HG03135 (cell line): Measurements from ENCODE around the gene OST4.

Experiments used
- ATAC-seq: cut with Tn5 transposase; IDR thresholded peaks from one replicate; pipeline ENCODE4 v1.9.1; 2021; ENCODE audit warnings: mild to moderate bottlenecking, moderate library complexity; ENCODE audit not compliant: unreplicated experiment

OST4 gene

GRCh38 chr2:27093430-27094352 lies 22.2 kb upstream of the OST4 start:
- no peak for ATAC-seq

- ATAC-seq: no peak
These were observed 21.4 kb upstream of the OST4 start for GRCh38 chr2:27092696-27093429.

DNA sequence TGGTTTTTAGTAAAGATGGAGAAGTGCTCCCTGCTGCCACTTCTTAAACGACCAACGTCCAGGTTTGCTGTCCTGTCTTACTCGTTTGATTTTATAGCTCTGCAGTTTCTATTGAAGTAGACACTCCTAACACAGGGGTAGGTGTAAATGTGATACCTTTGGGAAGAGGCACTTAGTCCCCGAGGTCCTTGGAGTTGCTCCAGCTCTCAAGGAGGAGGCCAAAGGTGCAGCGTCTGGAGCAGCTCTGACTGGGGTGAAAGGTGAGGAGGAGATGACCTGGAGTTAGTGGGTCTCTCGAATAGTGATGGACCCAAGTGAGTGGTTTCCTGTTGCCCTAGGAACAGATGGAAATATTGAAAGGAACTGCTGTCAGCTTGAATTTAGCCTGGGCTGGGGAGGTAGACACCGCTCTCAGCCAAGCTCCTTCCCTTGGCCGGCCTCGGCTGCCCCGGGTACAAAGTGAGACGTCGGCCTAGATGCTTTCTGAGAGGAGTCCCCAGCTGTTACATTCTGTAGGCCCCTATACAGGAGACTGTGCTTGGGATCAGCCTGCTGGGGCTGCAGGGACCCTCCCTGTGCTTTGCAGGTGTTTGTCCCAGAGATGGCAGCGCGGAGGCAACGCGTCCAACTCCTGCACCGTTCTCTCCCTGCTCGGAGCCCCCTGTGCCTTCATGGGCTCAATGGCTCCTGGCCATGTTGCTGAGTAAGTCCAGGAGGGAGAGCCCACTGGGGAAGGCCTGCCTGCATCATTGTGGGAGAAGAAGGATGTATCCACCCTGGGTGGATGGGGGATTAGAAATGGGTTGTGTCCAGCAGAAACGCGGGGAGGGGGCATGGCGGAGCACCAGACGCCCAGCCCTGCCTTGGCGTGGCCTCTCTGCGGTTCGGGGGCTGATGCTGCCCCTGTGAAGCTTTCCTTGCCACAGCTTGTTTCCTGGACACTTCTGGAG lies 20.6 kb upstream of the OST4 start:
- ATAC-seq: no peak

- no peak for ATAC-seq
These were observed 17.9 kb upstream of the OST4 start for GRCh38 chr2:27089111-27089954.

DNA sequence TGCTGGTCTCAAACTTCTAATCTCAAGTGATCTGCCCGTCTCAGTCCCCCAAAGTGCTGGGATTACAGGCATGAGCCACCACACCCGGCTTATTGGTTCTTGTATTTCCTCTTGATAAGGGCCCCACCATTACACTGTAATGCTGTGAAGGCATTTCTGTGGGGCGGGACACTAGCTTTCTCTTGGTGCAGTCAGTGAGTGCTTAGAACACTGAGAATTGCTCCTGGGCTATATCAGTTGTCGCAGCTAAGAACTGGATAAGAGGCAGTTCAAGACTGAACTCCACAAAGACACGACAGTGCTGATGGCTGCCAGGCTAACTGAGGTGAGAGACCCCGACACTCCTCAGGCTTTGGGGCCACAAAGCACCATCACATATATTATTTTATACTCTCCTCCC lies 17.2 kb upstream of the OST4 start:
- ATAC-seq: no peak

DNA sequence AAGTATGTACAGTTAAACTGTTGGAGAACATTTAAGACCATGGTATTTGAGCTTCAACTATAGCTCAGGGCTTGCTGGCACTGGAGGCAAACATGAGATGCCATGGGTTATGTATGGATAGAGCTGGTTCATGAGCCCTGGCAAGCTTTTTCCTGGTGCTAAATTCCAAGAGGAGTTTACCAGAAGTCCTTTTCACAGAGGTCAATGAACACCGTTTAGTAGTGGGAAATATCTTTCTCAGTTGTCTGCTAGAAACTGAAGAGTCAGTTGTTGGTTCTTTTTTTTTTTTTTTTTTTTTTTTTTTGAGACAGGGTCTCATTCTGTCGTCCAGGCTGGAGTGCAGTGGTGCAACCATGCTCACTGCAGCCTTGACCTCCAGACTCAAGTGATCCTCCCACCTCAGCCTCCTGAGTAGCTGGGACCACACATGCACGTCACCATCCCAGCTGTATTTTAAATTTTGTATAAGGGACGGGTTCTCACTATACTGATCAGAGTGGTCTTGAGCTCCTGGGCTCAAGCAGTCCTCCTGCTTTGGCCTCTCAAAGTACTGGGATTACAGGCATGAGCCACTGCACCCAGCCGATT lies 16.5 kb upstream of the OST4 start:
- ATAC-seq: no peak

- ATAC-seq: peak; percentile 12
These were observed 15.5 kb upstream of the OST4 start, which contains the start of gene KHK for GRCh38 chr2:27086724-27087593. KHK (plus strand) TSS chr2:27086772; CDS start chr2:27087260, 488 bp downstream.

GRCh38 chr2:27086090-27086723 lies 14.8 kb upstream of the OST4 start:
- ATAC-seq: peak; percentile 74

DNA sequence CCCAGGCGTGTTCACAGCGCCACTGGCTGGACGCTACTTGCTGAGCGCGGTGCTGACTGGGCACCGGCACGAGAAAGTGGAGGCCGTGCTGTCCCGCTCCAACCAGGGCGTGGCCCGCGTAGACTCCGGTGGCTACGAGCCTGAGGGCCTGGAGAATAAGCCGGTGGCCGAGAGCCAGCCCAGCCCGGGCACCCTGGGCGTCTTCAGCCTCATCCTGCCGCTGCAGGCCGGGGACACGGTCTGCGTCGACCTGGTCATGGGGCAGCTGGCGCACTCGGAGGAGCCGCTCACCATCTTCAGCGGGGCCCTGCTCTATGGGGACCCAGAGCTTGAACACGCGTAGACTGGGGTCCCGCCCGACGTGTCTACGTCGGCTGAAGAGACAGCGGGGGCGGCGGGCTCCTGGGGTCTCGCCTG lies 14.2 kb upstream of the OST4 start:
- ATAC-seq: peak; percentile 4

GRCh38 chr2:27085062-27085672 lies 13.7 kb upstream of the OST4 start:
- no peak for ATAC-seq

GRCh38 chr2:27084297-27085061 lies 13.0 kb upstream of the OST4 start:
- no peak for ATAC-seq

DNA sequence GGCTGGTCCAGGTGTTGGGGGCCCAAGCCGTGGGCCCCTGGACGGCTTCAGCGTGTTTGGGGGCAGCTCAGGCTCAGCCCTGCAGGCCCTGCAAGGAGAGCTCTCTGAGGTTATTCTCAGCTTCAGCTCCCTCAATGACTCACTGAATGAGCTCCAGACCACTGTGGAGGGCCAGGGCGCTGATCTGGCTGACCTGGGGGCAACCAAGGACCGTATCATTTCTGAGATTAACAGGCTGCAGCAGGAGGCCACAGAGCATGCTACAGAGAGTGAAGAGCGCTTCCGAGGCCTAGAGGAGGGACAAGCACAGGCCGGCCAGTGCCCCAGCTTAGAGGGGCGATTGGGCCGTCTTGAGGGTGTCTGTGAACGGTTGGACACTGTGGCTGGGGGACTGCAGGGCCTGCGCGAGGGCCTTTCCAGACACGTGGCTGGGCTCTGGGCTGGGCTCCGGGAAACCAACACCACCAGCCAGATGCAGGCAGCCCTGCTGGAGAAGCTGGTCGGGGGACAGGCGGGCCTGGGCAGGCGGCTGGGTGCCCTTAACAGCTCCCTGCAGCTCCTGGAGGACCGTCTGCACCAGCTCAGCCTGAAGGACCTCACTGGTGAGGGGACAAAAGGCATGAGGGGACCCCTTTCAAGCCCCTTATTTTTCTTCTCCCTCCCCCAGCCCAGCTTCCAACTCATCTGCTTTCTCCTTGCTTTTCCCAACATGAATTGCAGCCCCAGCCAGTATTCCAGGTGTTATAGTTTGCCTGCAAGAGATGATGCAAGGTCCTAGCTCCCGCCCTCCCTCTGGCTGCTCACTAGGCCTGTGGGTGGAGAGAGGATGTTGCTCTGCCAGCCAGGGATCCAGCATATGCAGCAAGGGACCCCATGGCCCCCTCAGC lies 12.2 kb upstream of the OST4 start:
- ATAC-seq: no peak

- ATAC-seq: no peak
These were observed 11.4 kb upstream of the OST4 start for GRCh38 chr2:27082773-27083409.

DNA sequence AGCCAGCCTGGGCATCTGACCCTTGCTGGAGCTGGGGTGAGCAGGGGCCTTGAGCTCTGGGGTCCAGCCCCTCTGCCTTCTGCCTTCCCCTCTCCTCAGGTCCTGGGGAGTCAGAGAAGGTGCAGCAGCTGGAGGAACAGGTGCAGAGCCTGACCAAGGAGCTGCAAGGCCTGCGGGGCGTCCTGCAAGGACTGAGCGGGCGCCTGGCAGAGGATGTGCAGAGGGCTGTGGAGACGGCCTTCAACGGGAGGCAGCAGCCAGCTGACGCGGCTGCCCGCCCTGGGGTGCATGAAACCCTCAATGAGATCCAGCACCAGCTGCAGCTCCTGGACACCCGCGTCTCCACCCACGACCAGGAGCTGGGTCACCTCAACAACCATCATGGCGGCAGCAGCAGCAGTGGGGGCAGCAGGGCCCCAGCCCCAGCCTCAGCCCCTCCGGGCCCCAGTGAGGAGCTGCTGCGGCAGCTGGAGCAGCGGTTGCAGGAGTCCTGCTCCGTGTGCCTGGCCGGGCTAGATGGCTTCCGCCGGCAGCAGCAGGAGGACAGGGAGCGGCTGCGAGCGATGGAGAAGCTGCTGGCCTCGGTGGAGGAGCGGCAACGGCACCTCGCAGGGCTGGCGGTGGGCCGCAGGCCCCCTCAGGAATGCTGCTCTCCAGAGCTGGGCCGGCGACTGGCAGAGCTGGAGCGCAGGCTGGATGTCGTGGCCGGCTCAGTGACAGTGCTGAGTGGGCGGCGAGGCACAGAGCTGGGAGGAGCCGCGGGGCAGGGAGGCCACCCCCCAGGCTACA lies 10.7 kb upstream of the OST4 start:
- no peak for ATAC-seq

DNA sequence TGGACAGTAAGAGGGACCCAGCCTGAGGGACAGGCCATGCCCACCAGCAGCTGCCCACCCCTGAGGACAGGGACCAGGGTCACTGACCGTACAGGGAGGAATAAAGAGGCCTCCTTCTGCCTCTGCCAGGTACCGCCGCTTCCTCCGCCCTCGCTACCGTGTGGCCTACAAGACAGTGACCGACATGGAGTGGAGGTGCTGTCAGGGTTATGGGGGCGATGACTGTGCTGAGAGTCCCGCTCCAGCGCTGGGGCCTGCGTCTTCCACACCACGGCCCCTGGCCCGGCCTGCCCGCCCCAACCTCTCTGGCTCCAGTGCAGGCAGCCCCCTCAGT lies 9.1 kb upstream of the OST4 start:
- no peak for ATAC-seq
